ENCODE results near the gene MESP1. TPM values are rescaled to one million over a fixed set of nuclear protein-coding genes. Genes with fewer than 3 reads are reported as not detected.

MESP1 gene
- total and polyA plus RNA-seq, 2 of the 8 experiments (the other 6 are each of a cell fraction or from before 2014, with no cell fraction given): 0.15 to 0.23 TPM

GRCh38 chr15:89774492-89774891 lies 23.4 kb upstream of the MESP1 start:
- DNase-seq (ENCODE audit: low read depth in 1 of 2, low spot score in 2 of 2): no peak
- no peak overlapping the region for H3K27ac ChIP-seq (ENCODE audit: low read depth, low read length)
- H3K56ac ChIP-seq (replicated peaks; ENCODE audit: insufficient read length, low read depth, low read length): no peak overlapping the region
- H4K8ac ChIP-seq (ENCODE audit: extremely low read depth, insufficient read depth, low read length): no peak overlapping the region
- no peaks in the 10 kb centered on the region for H3K79me1 ChIP-seq (ENCODE audit: low read depth, low read length)
- H4K20me1 ChIP-seq (replicated peaks in 1 of 2; ENCODE audit: control insufficient read depth in 1 of 2, insufficient read depth in 2 of 2, low read length in 2 of 2): no peaks in the 10 kb centered on the region
- H3K23me2 ChIP-seq (ENCODE audit: low read depth, low read length): no peaks in the 10 kb centered on the region; the same call in 1 of the 2 replicates
- no peak overlapping the region for H2BK20ac ChIP-seq (ENCODE audit: low read length)
- no peaks in the 10 kb centered on the region for H3K9me3 ChIP-seq (ENCODE audit: insufficient read depth in 2 of 2, low read depth in 1 of 2, low read length in 1 of 2)
- H3K27me3 ChIP-seq (replicated peaks in 1 of 4; ENCODE audit: control insufficient read depth in 3 of 4, extremely low read depth in 1 of 4, insufficient read depth in 3 of 4, low read length in 3 of 4): peaks cover 13 to 31% (median 27%) of the 10 kb centered on the region in 4 experiments
- H3K4me2 ChIP-seq (ENCODE audit: insufficient read depth in 1 of 2, low read depth in 2 of 2, low read length in 2 of 2): no peak overlapping the region
- no peak overlapping the region for H3K9ac ChIP-seq (replicated peaks in 1 of 4; ENCODE audit: extremely low read depth in 1 of 4, low read depth in 3 of 4, low read length in 3 of 4)
- no peak for FAIRE-seq
- H2AFZ ChIP-seq (ENCODE audit: low read length): no peak overlapping the region
- H3K14ac ChIP-seq (ENCODE audit: insufficient read length): no peak overlapping the region
- ChIA-PET CTCF (ENCODE audit: partially characterized antibody) (interaction anchor here (0.8 to 6.5 kb wide), 11 partner anchors 9 to 313 kb away, joined by 3 to 90 read pairs (median 5); no protein-coding TSS in a partner anchor), POLR2A (ENCODE audit: partially characterized antibody) (no interaction called here)
- no peaks in the 10 kb centered on the region for H3K79me2 ChIP-seq (ENCODE audit: control insufficient read depth in 1 of 2, insufficient read depth in 2 of 2, low read length in 2 of 2)
- no peak overlapping the region for H3K4ac ChIP-seq (replicated peaks; ENCODE audit: insufficient read length, low read depth, low read length)
- H3K23ac ChIP-seq (ENCODE audit: insufficient read length): no peak overlapping the region
- no peak overlapping the region for H2AK5ac ChIP-seq (ENCODE audit: low read depth, low read length)
- WGBS, 2 experiments (ENCODE audit: extremely low coverage in 1 of 2, insufficient coverage in 1 of 2, insufficient read length in 1 of 2, insufficient replicate concordance in 2 of 2, low coverage in 1 of 2, low lambda C conversion rate in 2 of 2, missing lambda C conversion rate in 1 of 2): 89% methylated on average over 5 of the region's 5 CpGs; no CpG with 5 or more reads in 1 of the 2 experiments
- no peak overlapping the region for H3K4me3 ChIP-seq (ENCODE audit: extremely low read depth in 1 of 4, insufficient read depth in 2 of 4, low read depth in 3 of 4, low read length in 4 of 4)
- H4K5ac ChIP-seq (ENCODE audit: insufficient read length, low read depth, low read length): no peak overlapping the region
- no peak overlapping the region for H2BK12ac ChIP-seq (ENCODE audit: low read depth, low read length)
- H3K4me1 ChIP-seq (replicated peaks in 1 of 4; ENCODE audit: control insufficient read depth in 3 of 4, insufficient read depth in 4 of 4, low read length in 3 of 4): peaks cover 0 to 4% (median 1%) of the 10 kb centered on the region in 4 experiments; a peak in 2 of 7 replicates
- no peak overlapping the region for H4K91ac ChIP-seq (replicated peaks; ENCODE audit: insufficient read length, low read length)
- H2BK120ac ChIP-seq (replicated peaks; ENCODE audit: low read depth, low read length): no peak overlapping the region
- H2BK15ac ChIP-seq (ENCODE audit: low read length): no peak overlapping the region
- H2BK5ac ChIP-seq (ENCODE audit: low read depth, low read length): no peak overlapping the region
- H3K18ac ChIP-seq (ENCODE audit: extremely low read depth, low read length): no peak overlapping the region
- no peaks in the 10 kb centered on the region for H3K36me3 ChIP-seq (ENCODE audit: control insufficient read depth in 2 of 4, insufficient read depth in 4 of 4, low read length in 3 of 4)
- TF ChIP-seq RXRA (IDR thresholded peaks at IDR 0.05; ENCODE audit: insufficient read depth, low read depth, low read length) (no peak), KDM1A (IDR thresholded peaks at IDR 0.05; ENCODE audit: borderline replicate concordance, low read length) (no peak), ZNF274 (IDR thresholded peaks at IDR 0.05; ENCODE audit: borderline replicate concordance, extremely low read depth, low read length) (no peak), SRF (IDR thresholded peaks at IDR 0.05; ENCODE audit: low read depth, low read length) (no peak), JUND (IDR thresholded peaks at IDR 0.05; ENCODE audit: low read length) (no peak), NANOG (IDR thresholded peaks at IDR 0.05; ENCODE audit: insufficient read depth, low read depth, low read length, poor library complexity, severe bottlenecking) (no peak), SIRT6 (IDR thresholded peaks at IDR 0.05; ENCODE audit: low read length) (no peak), HDAC2 (IDR thresholded peaks at IDR 0.05; ENCODE audit: borderline replicate concordance in 1 of 2, low read depth in 2 of 2, low read length in 2 of 2) (no peak), KDM4A (IDR thresholded peaks at IDR 0.05; ENCODE audit: low read depth, low read length, severe bottlenecking) (no peak), RNF2 (IDR thresholded peaks at IDR 0.05; ENCODE audit: borderline replicate concordance, low read depth, low read length, missing control alignments, poor library complexity, severe bottlenecking) (no peak), RBBP5 (IDR thresholded peaks at IDR 0.05; ENCODE audit: borderline replicate concordance, low read depth, low read length) (no peak), JUN (IDR thresholded peaks at IDR 0.05; ENCODE audit: low read depth, low read length) (no peak), CHD2 (IDR thresholded peaks at IDR 0.05; ENCODE audit: low read length) (no peak)
